ENCODE measurements around the gene GPR17.

- TF ChIP-seq POLR2A (IDR thresholded peaks at IDR 0.05; ENCODE audit: low read length) (no peak), GATA1 (IDR thresholded peaks at IDR 0.05; ENCODE audit: low read depth, low read length) (no peak)
These were observed at the start of gene GPR17 for GRCh38 chr2:127645395-127646291.

All from erythroblast (primary cell).